ENCODE measurements around the gene SCN10A.
A peak's percentile ranks its signal among the peaks of the same experiment; 100 is the strongest.

Gene SCN10A

DNA sequence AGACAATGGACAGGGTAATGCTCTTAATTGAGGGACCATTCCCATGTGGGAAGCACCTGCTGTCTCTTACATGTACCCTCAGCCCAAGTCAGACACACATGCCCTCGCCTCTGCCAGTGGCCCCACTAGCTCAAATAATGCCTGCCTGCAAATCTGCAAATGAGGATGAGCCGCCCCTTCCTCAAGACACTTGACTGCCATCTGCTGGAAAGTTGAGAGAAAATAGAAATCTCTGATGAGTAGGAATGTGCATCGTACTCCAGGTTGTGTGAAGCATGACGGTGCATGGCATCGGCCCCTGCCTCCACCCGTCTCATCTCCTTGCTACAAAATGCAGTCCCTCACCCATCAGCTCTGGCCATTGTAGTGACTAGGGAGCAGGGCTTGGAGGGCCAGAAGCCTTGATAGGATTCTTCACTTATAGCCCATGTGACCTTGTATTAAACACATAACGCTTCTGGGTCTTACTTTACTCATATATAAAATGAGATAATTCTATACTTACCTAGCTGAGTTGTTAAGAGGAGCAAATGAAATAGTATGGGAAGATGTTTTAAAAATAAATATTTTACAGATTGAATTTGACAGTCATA lies 160.2 kb downstream of the SCN10A start:
- H3K4me1 ChIP-seq (ENCODE audit: low read length) = no peaks in the 10 kb centered on the region
- no peak overlapping the region for H3K27ac ChIP-seq (ENCODE audit: low read length)
- no peaks in the 10 kb centered on the region for H4K20me1 ChIP-seq (ENCODE audit: insufficient read depth, low read length)
- peaks cover 40% of the 10 kb centered on the region for H3K27me3 ChIP-seq (ENCODE audit: low read depth, low read length)
- peak overlapping the region; percentile 30; the same call in 1 of the 2 replicates for H3K4me2 ChIP-seq (ENCODE audit: low read length)
- no peaks in the 10 kb centered on the region for H3K9me3 ChIP-seq (ENCODE audit: insufficient read depth, low read length)
- H3K4me3 ChIP-seq (ENCODE audit: low read length) = no peak overlapping the region
- TF ChIP-seq EZH2phosphoT487 (IDR thresholded peaks at IDR 0.05; ENCODE audit: low read depth) (no peak), CTCF (IDR thresholded peaks at IDR 0.05; ENCODE audit: low read depth, low read length) (peak; percentile 79)
- H3K9ac ChIP-seq (ENCODE audit: low read length) = no peak overlapping the region
- H3K79me2 ChIP-seq (ENCODE audit: low read length) = no peaks in the 10 kb centered on the region
- H2AFZ ChIP-seq (ENCODE audit: low read depth, low read length) = 0 out of 2 replicates have a peak overlapping the region, but pooled peaks have one; percentile 31
- no peaks in the 10 kb centered on the region for H3K36me3 ChIP-seq (replicated peaks; ENCODE audit: low read depth, low read length)

GRCh38 chr3:38653685-38654537 lies 162.1 kb downstream of the SCN10A start:
- Histone ChIP-seq H3K36me3 (replicated peaks; ENCODE audit: low read depth, low read length) (no peaks in the 10 kb centered on the region), H2AFZ (ENCODE audit: low read depth, low read length) (no peak overlapping the region), H3K4me1 (ENCODE audit: low read length) (no peaks in the 10 kb centered on the region), H4K20me1 (ENCODE audit: insufficient read depth, low read length) (no peaks in the 10 kb centered on the region), H3K9me3 (ENCODE audit: insufficient read depth, low read length) (no peaks in the 10 kb centered on the region), H3K27me3 (ENCODE audit: low read depth, low read length) (peaks cover 32% of the 10 kb centered on the region), H3K79me2 (ENCODE audit: low read length) (no peaks in the 10 kb centered on the region), H3K9ac (ENCODE audit: low read length) (no peak overlapping the region), H3K27ac (ENCODE audit: low read length) (no peak overlapping the region), H3K4me2 (ENCODE audit: low read length) (no peak overlapping the region), H3K4me3 (ENCODE audit: low read length) (no peak overlapping the region)
- TF ChIP-seq CTCF (IDR thresholded peaks at IDR 0.05; ENCODE audit: low read depth, low read length) = no peak
- TF ChIP-seq EZH2phosphoT487 (IDR thresholded peaks at IDR 0.05; ENCODE audit: low read depth) = no peak

DNA sequence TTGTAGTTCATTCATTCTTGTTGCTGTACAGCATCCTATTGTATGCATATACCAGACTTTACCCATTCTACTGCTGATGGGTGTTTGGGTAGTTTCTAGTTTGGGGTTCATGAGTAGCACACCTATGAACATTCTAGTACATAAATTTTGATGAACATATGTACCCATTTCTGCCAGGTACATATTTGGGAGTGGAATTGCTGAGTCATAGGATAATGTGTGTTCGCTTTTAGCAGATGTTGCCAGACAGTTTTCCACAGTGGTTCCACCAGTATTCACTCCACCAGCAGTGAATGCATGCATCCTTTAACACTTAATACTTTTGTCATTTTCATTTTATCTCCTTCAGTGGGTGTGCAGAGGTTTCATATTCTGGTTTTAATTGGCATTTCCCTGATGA lies 163.1 kb downstream of the SCN10A start:
- Histone ChIP-seq H3K4me3 (ENCODE audit: low read length) (no peak overlapping the region), H3K4me1 (ENCODE audit: low read length) (no peaks in the 10 kb centered on the region), H4K20me1 (ENCODE audit: insufficient read depth, low read length) (no peaks in the 10 kb centered on the region), H3K9me3 (ENCODE audit: insufficient read depth, low read length) (no peaks in the 10 kb centered on the region), H3K79me2 (ENCODE audit: low read length) (no peaks in the 10 kb centered on the region), H3K27me3 (ENCODE audit: low read depth, low read length) (peaks cover 29% of the 10 kb centered on the region), H3K9ac (ENCODE audit: low read length) (no peak overlapping the region), H3K27ac (ENCODE audit: low read length) (no peak overlapping the region), H3K4me2 (ENCODE audit: low read length) (no peak overlapping the region), H2AFZ (ENCODE audit: low read depth, low read length) (no peak overlapping the region), H3K36me3 (replicated peaks; ENCODE audit: low read depth, low read length) (no peaks in the 10 kb centered on the region)
- no peak for TF ChIP-seq EZH2phosphoT487 (IDR thresholded peaks at IDR 0.05; ENCODE audit: low read depth)

DNA sequence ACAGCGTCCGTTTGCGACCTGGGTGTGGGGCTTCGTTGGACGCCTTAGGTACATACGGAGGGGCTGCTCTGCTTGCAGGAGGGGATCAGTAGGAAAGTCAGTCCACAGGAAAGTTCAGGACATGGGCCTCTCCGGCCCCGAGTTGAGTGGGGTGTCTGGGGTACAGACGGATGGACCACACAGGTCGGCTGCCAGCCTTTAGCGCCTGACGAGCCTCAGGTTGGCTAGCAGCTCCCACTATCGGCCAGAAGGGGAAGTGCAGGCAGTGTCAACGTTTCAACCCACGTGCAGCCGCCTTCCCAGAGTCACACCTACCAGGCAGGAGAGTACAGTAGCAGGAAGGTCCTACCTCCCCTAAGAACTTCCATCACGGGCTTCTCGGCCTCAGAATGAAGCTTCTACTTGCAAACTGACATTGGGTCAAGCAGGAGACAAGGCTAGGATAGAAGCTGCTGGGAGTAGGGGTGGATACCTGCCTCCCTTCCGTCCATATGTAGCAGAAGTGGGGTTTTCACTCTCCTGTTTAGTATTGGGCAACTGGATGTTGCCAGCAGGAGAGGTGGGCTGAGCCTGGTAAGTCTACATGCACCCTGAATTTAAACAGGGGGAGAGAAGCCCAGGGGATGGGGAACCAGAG lies 164.7 kb downstream of the SCN10A start:
- Histone ChIP-seq H3K4me3 (ENCODE audit: low read length) (no peak overlapping the region), H3K4me1 (ENCODE audit: low read length) (no peaks in the 10 kb centered on the region), H3K9me3 (ENCODE audit: insufficient read depth, low read length) (no peaks in the 10 kb centered on the region), H3K36me3 (replicated peaks; ENCODE audit: low read depth, low read length) (no peaks in the 10 kb centered on the region), H3K79me2 (ENCODE audit: low read length) (no peaks in the 10 kb centered on the region), H3K4me2 (ENCODE audit: low read length) (no peak overlapping the region), H4K20me1 (ENCODE audit: insufficient read depth, low read length) (no peaks in the 10 kb centered on the region), H2AFZ (ENCODE audit: low read depth, low read length) (no peak overlapping the region), H3K27me3 (ENCODE audit: low read depth, low read length) (peaks cover 19% of the 10 kb centered on the region), H3K9ac (ENCODE audit: low read length) (no peak overlapping the region), H3K27ac (ENCODE audit: low read length) (no peak overlapping the region)
- no peak for TF ChIP-seq EZH2phosphoT487 (IDR thresholded peaks at IDR 0.05; ENCODE audit: low read depth)
- TF ChIP-seq CTCF (IDR thresholded peaks at IDR 0.05; ENCODE audit: low read depth, low read length) = peak; percentile 93

Measured in OCI-LY3 (cell line).